H9 (cell line): Measurements from ENCODE around the gene DAAM2. TPM values are rescaled to one million over a fixed set of nuclear protein-coding genes. Genes with fewer than 3 reads are reported as not detected.

ENCODE experiments used
- DNase-seq: peaks from one replicate; pipeline ENCODE4 v3.0.0-alpha.2; 2017
- H2AFZ ChIP-seq: one replicate; pipeline ENCODE4 v1.6.1; 2013; ENCODE audit warnings: mild to moderate bottlenecking, low read length, control low read depth, moderate library complexity
- H2AK5ac ChIP-seq: 2 replicates; pipeline ENCODE4 v1.6.1; 2013; ENCODE audit warnings: low read length, control low read depth, mixed read lengths; ENCODE audit not compliant: insufficient read length
- H2BK120ac ChIP-seq: one replicate; pipeline ENCODE4 v1.6.1; 2013; ENCODE audit warnings: low read depth, mild to moderate bottlenecking, low read length, control low read depth, inconsistent platforms; ENCODE audit not compliant: poor library complexity, severe bottlenecking
- H2BK12ac ChIP-seq: 2 replicates; pipeline ENCODE4 v1.6.1; 2013; ENCODE audit warnings: low read length, control low read depth, mixed read lengths, low read depth; ENCODE audit not compliant: insufficient read length
- H2BK15ac ChIP-seq: 2 replicates; pipeline ENCODE4 v1.6.1; 2013; ENCODE audit warnings: low read depth, low read length, control low read depth
- H2BK20ac ChIP-seq: one replicate; pipeline ENCODE4 v1.6.1; 2013; ENCODE audit warnings: low read depth, mild to moderate bottlenecking, low read length, control low read depth, inconsistent platforms; ENCODE audit not compliant: poor library complexity, severe bottlenecking
- H2BK5ac ChIP-seq: 2 replicates; pipeline ENCODE4 v1.6.1; 2013; ENCODE audit warnings: low read length, control low read depth, mixed read lengths; ENCODE audit not compliant: insufficient read length
- H3K14ac ChIP-seq: 2 replicates; pipeline ENCODE4 v1.6.1; 2013; ENCODE audit warnings: low read length, control low read depth; ENCODE audit not compliant: insufficient read depth
- H3K18ac ChIP-seq: 2 replicates; pipeline ENCODE4 v1.6.1; 2013; ENCODE audit warnings: low read depth, mild to moderate bottlenecking, mixed read lengths, low read length, control low read depth; ENCODE audit not compliant: insufficient read length
- H3K23ac ChIP-seq: 2 replicates; pipeline ENCODE4 v1.6.1; 2013; ENCODE audit warnings: low read length, control low read depth, mixed read lengths, low read depth; ENCODE audit not compliant: insufficient read length
- H3K23me2 ChIP-seq: 2 replicates; pipeline ENCODE4 v1.6.1; 2013; ENCODE audit warnings: low read depth, mild to moderate bottlenecking, mixed read lengths, low read length, control low read depth; ENCODE audit not compliant: insufficient read length, poor library complexity, severe bottlenecking
- H3K27ac ChIP-seq: 2 replicates; pipeline ENCODE4 v1.5.1; 2013; ENCODE audit warnings: low read length, control low read depth, mixed read lengths, low read depth; ENCODE audit not compliant: insufficient read length
- H3K27me3 ChIP-seq: 2 replicates; pipeline ENCODE4 v1.6.1; 2013; ENCODE audit warnings: low read length, control low read depth, inconsistent platforms; ENCODE audit not compliant: insufficient read depth
- H3K4ac ChIP-seq: 2 replicates; pipeline ENCODE4 v1.6.1; 2013; ENCODE audit warnings: low read depth, mild to moderate bottlenecking, control low read depth, inconsistent platforms, low read length, moderate library complexity
- H3K4me1 ChIP-seq: 2 replicates; pipeline ENCODE4 v1.6.1; 2013; ENCODE audit warnings: low read length, control low read depth, inconsistent platforms; ENCODE audit not compliant: insufficient read depth
- H3K4me2 ChIP-seq: 2 replicates; pipeline ENCODE4 v1.6.1; 2013; ENCODE audit warnings: low read length, control low read depth, mixed read lengths; ENCODE audit not compliant: insufficient read length, insufficient read depth
- H3K56ac ChIP-seq: 2 replicates; pipeline ENCODE4 v1.6.1; 2013; ENCODE audit warnings: low read depth, mild to moderate bottlenecking, mixed read lengths, low read length, control low read depth; ENCODE audit not compliant: insufficient read length
- H3K79me1 ChIP-seq: 2 replicates; pipeline ENCODE4 v1.6.1; 2013; ENCODE audit warnings: low read depth, mild to moderate bottlenecking, moderate library complexity, low read length, control low read depth, inconsistent platforms; ENCODE audit not compliant: insufficient read depth, poor library complexity, severe bottlenecking
- H3K79me2 ChIP-seq: 2 replicates; pipeline ENCODE4 v1.6.1; 2013; ENCODE audit warnings: low read length, control low read depth, inconsistent platforms; ENCODE audit not compliant: insufficient read depth
- H3K9ac ChIP-seq: 2 replicates; pipeline ENCODE4 v1.6.1; 2013; ENCODE audit warnings: low read length, control low read depth, mixed read lengths; ENCODE audit not compliant: insufficient read length; ENCODE audit errors: extremely low read depth
- H3K9me3 ChIP-seq: one replicate; pipeline ENCODE4 v1.6.1; 2013; ENCODE audit warnings: low read depth, low read length, inconsistent platforms; ENCODE audit not compliant: control insufficient read depth
- H3T11ph ChIP-seq: one replicate; pipeline ENCODE4 v1.6.1; 2013; ENCODE audit warnings: mild to moderate bottlenecking, low read length, control low read depth, inconsistent platforms
- H4K20me1 ChIP-seq: one replicate; pipeline ENCODE4 v1.6.1; 2013; ENCODE audit not compliant: control insufficient read depth, insufficient read length, insufficient read depth
- H4K5ac ChIP-seq: 2 replicates; pipeline ENCODE4 v1.6.1; 2013; ENCODE audit warnings: low read depth, mild to moderate bottlenecking, mixed read lengths, low read length, control low read depth; ENCODE audit not compliant: insufficient read length
- H4K8ac ChIP-seq: replicated peaks from 2 replicates; pipeline ENCODE4 v1.6.1; 2013; ENCODE audit warnings: low read length, control low read depth, mixed read lengths, low read depth; ENCODE audit not compliant: insufficient read length
- H4K91ac ChIP-seq: 2 replicates; pipeline ENCODE4 v1.6.1; 2013; ENCODE audit warnings: low read depth, mild to moderate bottlenecking, moderate library complexity, mixed read lengths, low read length, control low read depth; ENCODE audit not compliant: insufficient read length
- H3K27ac Mint-ChIP-seq, 3 experiments: 2 replicates in 2 of 3; 3 replicates in 1 of 3; pipeline ENCODE4 v1.8.0; 2020 to 2021; ENCODE audit warnings: mixed read lengths in 3 of 3, mild to moderate bottlenecking in 1 of 3, moderate library complexity in 1 of 3
- H3K27me3 Mint-ChIP-seq: 2 replicates; pipeline ENCODE4 v1.8.0; 2021; ENCODE audit warnings: low read depth, mild to moderate bottlenecking, moderate library complexity, mixed read lengths
- H3K36me3 Mint-ChIP-seq, 3 experiments: 2 replicates in 2 of 3; 3 replicates in 1 of 3; pipeline ENCODE4 v1.8.0; 2020 to 2021; ENCODE audit warnings: low read depth in 3 of 3, mixed read lengths in 3 of 3; ENCODE audit not compliant: insufficient read depth in 1 of 3
- H3K4me1 Mint-ChIP-seq, 2 experiments: 2 replicates each; pipeline ENCODE4 v1.8.0; 2020; ENCODE audit warnings: mixed read lengths in 2 of 2
- H3K4me3 Mint-ChIP-seq, 2 experiments: 2 replicates in 1 of 2; 3 replicates in 1 of 2; pipeline ENCODE4 v1.8.0; 2020 to 2021; ENCODE audit warnings: mild to moderate bottlenecking in 2 of 2, mixed read lengths in 2 of 2, moderate library complexity in 1 of 2
- H3K9me3 Mint-ChIP-seq, 2 experiments: 2 replicates in 1 of 2; 3 replicates in 1 of 2; pipeline ENCODE4 v1.8.0; 2020; ENCODE audit warnings: mild to moderate bottlenecking in 2 of 2, mixed read lengths in 2 of 2, moderate library complexity in 1 of 2
- WGBS: extraction: QIAGEN DNeasy Blood & Tissue Kit; methylation state at CpG from one replicate; pipeline ENCODE4 v1.1.7; 2013; ENCODE audit warnings: missing lambda C conversion rate, low lambda C conversion rate, mixed read lengths; ENCODE audit not compliant: insufficient read length; ENCODE audit errors: extremely low coverage; 5-methylcytosine and 5-hydroxymethylcytosine counted together
- total RNA-seq: library from RNA; stranded (reverse); gene quantifications from 2 replicates; pipeline ENCODE4 v1.2.1, GENCODE V29; 2021
- TF ChIP-seq, protein P1 (sequence below): fragments of 200-600 bp; sonication (generic); conservative IDR thresholded peaks from 3 replicates; pipeline ENCODE4 v1.8.0; 2021; ENCODE audit warnings: antibody characterized with exemption, mild to moderate bottlenecking

The DAAM2 gene
- total RNA-seq, 1 experiment from 2014 or later: 1.1 TPM

- Mint-ChIP-seq H3K9me3 (no peaks in the 10 kb centered on the region), H3K4me3 (no peak overlapping the region), H3K36me3 (no peaks in the 10 kb centered on the region; a peak in 1 of 7 replicates), H3K4me1 (peaks cover 19 to 20% of the 10 kb centered on the region in 2 experiments), H3K27ac (peak overlapping the region in 1 of 3 experiments; percentile 84; a peak in 1 of 7 replicates), H3K27me3 (no peaks in the 10 kb centered on the region)
- no CpG with 5 or more reads among the region's 4 CpGs for WGBS
- Histone ChIP-seq H2BK20ac (no peak overlapping the region), H3K9ac (no peak overlapping the region), H3K56ac (no peak overlapping the region), H3K18ac (peak overlapping the region; percentile 44), H3K4me2 (no peak overlapping the region), H3K27ac (no peak overlapping the region), H3K23me2 (no peaks in the 10 kb centered on the region), H3K14ac (0 out of 2 replicates have a peak overlapping the region, but pooled peaks have one; percentile 47), H3T11ph (no peak overlapping the region), H2BK120ac (no peak overlapping the region), H4K91ac (no peak overlapping the region), H3K79me1 (no peaks in the 10 kb centered on the region), H4K8ac (no peak overlapping the region), H3K23ac (no peak overlapping the region), H3K4ac (no peak overlapping the region), H3K9me3 (no peaks in the 10 kb centered on the region), H4K5ac (peak overlapping the region; percentile 20), H2BK12ac (no peak overlapping the region), H2BK5ac (no peak overlapping the region), H3K27me3 (no peaks in the 10 kb centered on the region), H4K20me1 (no peaks in the 10 kb centered on the region), H3K79me2 (no peaks in the 10 kb centered on the region), H2AFZ (no peak overlapping the region), H2BK15ac (no peak overlapping the region), H2AK5ac (no peak overlapping the region), H3K4me1 (peaks cover 3% of the 10 kb centered on the region; the same call in 1 of the 2 replicates)
- TF ChIP-seq, protein P1, sequence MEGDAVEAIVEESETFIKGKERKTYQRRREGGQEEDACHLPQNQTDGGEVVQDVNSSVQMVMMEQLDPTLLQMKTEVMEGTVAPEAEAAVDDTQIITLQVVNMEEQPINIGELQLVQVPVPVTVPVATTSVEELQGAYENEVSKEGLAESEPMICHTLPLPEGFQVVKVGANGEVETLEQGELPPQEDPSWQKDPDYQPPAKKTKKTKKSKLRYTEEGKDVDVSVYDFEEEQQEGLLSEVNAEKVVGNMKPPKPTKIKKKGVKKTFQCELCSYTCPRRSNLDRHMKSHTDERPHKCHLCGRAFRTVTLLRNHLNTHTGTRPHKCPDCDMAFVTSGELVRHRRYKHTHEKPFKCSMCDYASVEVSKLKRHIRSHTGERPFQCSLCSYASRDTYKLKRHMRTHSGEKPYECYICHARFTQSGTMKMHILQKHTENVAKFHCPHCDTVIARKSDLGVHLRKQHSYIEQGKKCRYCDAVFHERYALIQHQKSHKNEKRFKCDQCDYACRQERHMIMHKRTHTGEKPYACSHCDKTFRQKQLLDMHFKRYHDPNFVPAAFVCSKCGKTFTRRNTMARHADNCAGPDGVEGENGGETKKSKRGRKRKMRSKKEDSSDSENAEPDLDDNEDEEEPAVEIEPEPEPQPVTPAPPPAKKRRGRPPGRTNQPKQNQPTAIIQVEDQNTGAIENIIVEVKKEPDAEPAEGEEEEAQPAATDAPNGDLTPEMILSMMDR: no peak
- DNase-seq: no peak
Observed at GRCh38 chr6:39777661-39778060, 14.5 kb upstream of the DAAM2 start.
